Activated CD8-positive, alpha-beta T cell treated with anti-CD3 and anti-CD28 coated beads for 36 hours (primary cell): ENCODE data around the gene LRRC56. TPM values are rescaled to one million over a fixed set of nuclear protein-coding genes. Genes with fewer than 3 reads are reported as not detected.

Experiments
- ATAC-seq: fragments of 200-7000 bp; cut with Tn5 transposase; one replicate; pipeline ENCODE4 v1.10.0; 2021; ENCODE audit warnings: mild to moderate bottlenecking, moderate library complexity
- CTCF ChIA-PET: fragments of 350-600 bp; sonication (Branson Sonifier 250); formaldehyde crosslinking; loops from one replicate; lab custom pipeline; 2021; ENCODE audit warnings: antibody characterized with exemption; lab: Charles Lee
- POLR2A ChIA-PET: fragments of 350-600 bp; sonication (Branson Sonifier 250); formaldehyde crosslinking; loops from one replicate; lab custom pipeline; 2021; ENCODE audit warnings: antibody characterized with exemption; lab: Charles Lee
- DNase-seq: peaks from one replicate; pipeline ENCODE4 v3.0.0-alpha.2; 2020
- H3K27ac Mint-ChIP-seq: one replicate; pipeline ENCODE4 v1.8.0; 2021; ENCODE audit warnings: mild to moderate bottlenecking, mixed read lengths
- H3K27me3 Mint-ChIP-seq: one replicate; pipeline ENCODE4 v1.8.0; 2021; ENCODE audit warnings: mixed read lengths
- H3K36me3 Mint-ChIP-seq: one replicate; pipeline ENCODE4 v1.8.0; 2021; ENCODE audit warnings: low read depth, mixed read lengths
- H3K4me1 Mint-ChIP-seq: one replicate; pipeline ENCODE4 v1.8.0; 2021; ENCODE audit warnings: low read depth, mixed read lengths
- H3K4me3 Mint-ChIP-seq: one replicate; pipeline ENCODE4 v1.8.0; 2021; ENCODE audit warnings: mild to moderate bottlenecking, moderate library complexity, mixed read lengths
- H3K9me3 Mint-ChIP-seq: one replicate; pipeline ENCODE4 v1.8.0; 2021; ENCODE audit warnings: mixed read lengths
- intact Hi-C: fragments of 100-400 bp; cut with micrococcal nuclease; formaldehyde crosslinking; loops from one replicate; pipeline ENCODE4 v1.10.0; 2022
- total RNA-seq, 2 experiments: library from RNA; stranded (reverse); gene quantifications; one replicate each; pipeline ENCODE4 v1.2.3, GENCODE V29; 2021
- TF ChIP-seq, protein P1 (sequence below): fragments of 200-600 bp; IDR thresholded peaks from one replicate; pipeline ENCODE4 v1.8.0; 2022; ENCODE audit warnings: antibody characterized with exemption, mild to moderate bottlenecking

LRRC56 gene, protein sequence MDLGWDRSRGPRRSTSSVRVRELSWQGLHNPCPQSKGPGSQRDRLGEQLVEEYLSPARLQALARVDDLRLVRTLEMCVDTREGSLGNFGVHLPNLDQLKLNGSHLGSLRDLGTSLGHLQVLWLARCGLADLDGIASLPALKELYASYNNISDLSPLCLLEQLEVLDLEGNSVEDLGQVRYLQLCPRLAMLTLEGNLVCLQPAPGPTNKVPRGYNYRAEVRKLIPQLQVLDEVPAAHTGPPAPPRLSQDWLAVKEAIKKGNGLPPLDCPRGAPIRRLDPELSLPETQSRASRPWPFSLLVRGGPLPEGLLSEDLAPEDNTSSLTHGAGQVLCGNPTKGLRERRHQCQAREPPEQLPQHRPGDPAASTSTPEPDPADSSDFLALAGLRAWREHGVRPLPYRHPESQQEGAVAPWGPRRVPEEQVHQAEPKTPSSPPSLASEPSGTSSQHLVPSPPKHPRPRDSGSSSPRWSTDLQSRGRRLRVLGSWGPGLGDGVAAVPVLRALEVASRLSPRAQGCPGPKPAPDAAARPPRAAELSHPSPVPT
- under 1 TPM; 0.67 to 0.99 TPM for total RNA-seq

DNA sequence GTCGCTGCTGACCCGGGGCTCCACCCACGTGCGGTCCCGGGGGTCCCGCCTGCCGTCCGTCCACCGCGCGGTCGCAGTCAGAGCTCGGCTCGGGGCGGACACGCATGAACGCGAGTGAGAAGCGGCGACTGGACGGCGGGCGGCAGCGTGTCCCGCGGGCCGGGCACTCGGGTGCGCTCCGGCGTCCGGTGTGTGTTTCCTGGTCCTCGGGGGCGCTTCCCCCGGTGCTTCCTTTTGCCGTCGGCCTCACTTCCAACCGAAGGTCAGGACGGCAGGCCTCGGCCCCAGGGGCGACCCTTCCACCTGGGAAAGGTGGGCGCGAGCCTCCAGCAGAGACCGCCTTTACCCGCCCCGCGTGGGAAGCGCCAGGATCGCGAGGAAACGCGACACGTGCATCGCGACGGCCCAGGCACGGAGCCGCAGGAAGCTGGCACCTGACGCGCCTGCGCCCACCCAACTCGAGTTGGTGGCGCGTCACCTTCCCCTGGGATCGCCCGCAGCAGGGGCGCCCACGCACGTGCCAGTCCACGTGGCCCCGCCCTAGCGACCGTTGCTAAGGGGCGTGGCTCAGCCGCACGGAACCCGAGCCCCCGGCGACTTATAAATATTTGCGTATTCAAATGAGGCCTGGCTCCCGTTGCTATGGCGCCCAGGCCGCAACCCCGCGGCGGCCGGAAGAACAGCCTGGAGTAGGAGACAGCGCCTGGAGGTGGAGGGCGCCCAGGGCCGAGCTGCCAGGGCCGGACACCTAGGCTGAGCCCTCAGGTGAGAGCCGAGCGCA is at the start of gene LRRC56:
Gene LRRC56 (plus strand): TSS at position 687 of the 781 bp plus-strand sequence. CDS start 3,158 bp downstream, outside the sequence.
- Mint-ChIP-seq H3K27me3 (no peaks in the 10 kb centered on the region), H3K4me3 (peak within 1 kb of the TSS; percentile 90), H3K9me3 (no peaks in the 10 kb centered on the region), H3K4me1 (peaks cover 4% of the 10 kb centered on the region), H3K27ac (peak within 1 kb of the TSS; percentile 91), H3K36me3 (no peaks in the 10 kb centered on the region)
- intact Hi-C loops: no loop called here
- CTCF ChIA-PET: interaction anchor here (1.5 to 5.6 kb wide), 3 partner anchors 18 to 159 kb away, joined by 4 to 29 read pairs (median 12); partner anchors contain the start of gene TMEM80
- TF ChIP-seq, protein P1, sequence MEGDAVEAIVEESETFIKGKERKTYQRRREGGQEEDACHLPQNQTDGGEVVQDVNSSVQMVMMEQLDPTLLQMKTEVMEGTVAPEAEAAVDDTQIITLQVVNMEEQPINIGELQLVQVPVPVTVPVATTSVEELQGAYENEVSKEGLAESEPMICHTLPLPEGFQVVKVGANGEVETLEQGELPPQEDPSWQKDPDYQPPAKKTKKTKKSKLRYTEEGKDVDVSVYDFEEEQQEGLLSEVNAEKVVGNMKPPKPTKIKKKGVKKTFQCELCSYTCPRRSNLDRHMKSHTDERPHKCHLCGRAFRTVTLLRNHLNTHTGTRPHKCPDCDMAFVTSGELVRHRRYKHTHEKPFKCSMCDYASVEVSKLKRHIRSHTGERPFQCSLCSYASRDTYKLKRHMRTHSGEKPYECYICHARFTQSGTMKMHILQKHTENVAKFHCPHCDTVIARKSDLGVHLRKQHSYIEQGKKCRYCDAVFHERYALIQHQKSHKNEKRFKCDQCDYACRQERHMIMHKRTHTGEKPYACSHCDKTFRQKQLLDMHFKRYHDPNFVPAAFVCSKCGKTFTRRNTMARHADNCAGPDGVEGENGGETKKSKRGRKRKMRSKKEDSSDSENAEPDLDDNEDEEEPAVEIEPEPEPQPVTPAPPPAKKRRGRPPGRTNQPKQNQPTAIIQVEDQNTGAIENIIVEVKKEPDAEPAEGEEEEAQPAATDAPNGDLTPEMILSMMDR: no peak
- POLR2A ChIA-PET: interaction anchor here (0.6 to 2.4 kb wide), 10 partner anchors 10 to 89 kb away, joined by 3 to 10 read pairs (median 4); no protein-coding TSS in a partner anchor
- ATAC-seq: peak; percentile 32
- DNase-seq: peak; percentile 93

DNA sequence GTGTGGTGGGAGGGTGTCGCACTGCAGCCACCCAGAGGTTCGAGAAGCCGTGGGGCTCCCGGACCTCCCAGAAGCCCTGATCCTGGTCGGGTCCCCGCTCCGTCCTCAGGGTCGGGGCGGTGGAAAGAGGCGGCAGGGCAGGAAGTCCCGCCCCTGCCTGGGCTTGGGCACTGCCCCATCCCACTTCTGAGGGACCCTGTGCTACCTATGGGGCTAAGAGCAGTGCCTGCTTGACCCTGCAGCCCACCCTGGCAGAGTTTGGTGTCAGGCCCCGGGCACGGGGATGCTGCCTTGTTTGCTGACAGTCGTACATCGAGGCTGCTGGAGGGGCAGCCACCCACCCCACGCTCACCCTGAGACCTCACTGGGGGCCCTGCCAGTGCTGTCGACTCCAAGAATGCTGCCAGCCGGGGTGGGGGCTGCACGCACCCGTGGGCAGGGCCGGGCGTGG is 49.7 kb upstream of the LRRC56 start:
- H3K36me3 Mint-ChIP-seq: peaks cover 5% of the 10 kb centered on the region
- DNase-seq: no peak
- H3K27me3 Mint-ChIP-seq: no peaks in the 10 kb centered on the region

DNA sequence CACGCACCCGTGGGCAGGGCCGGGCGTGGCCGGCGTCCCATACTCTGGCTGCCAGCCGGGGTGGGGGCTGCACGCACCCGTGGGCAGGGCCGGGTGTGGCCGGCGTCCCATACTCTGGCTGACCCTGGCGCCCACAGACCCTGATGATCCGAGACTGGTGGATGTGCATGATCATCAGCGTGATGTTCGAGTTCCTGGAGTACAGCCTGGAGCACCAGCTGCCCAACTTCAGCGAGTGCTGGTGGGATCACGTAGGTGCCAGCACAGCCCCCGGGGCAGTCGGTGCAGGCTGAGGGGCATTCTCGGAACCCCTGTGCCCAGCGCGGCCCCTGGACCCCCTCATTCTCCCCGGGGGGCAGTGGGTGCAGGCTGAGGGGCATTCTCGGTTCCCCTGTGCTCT is 49.3 kb upstream of the LRRC56 start:
- H3K27ac Mint-ChIP-seq: no peak overlapping the region
- H3K9me3 Mint-ChIP-seq: no peaks in the 10 kb centered on the region

More for the DNA sequence above, 49.7 kb upstream of the LRRC56 start:
- ATAC-seq: no peak
- H3K9me3 Mint-ChIP-seq: no peaks in the 10 kb centered on the region
- intact Hi-C loops: no loop called here
- no peak overlapping the region for H3K27ac Mint-ChIP-seq
- ChIA-PET CTCF (no interaction called here), POLR2A (no interaction called here)
- TF ChIP-seq, protein P1: no peak
- H3K4me1 Mint-ChIP-seq: no peaks in the 10 kb centered on the region
- no peak overlapping the region for H3K4me3 Mint-ChIP-seq

DNA sequence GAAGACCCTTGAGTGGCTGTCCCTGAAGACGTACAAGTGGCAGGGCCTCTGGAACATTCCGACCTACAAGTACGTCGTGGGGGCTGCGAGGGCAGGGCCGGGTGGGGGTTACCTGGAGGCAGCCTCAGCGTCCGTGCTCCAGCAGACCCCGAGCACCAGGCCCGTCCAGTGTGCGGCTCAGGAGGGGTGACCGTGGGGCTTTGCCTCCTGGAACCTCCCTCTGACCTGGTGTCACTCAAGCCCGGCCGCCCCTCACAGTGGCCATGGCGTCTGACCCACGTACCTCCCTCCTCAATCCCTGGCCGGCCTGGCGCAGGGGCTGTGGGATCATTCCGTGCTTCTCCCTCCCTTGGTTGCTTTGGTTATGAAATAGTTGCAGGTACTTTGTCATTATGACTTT is 48.7 kb upstream of the LRRC56 start:
- Mint-ChIP-seq H3K27ac (no peak overlapping the region), H3K36me3 (peaks cover 5% of the 10 kb centered on the region), H3K9me3 (no peaks in the 10 kb centered on the region), H3K4me1 (no peaks in the 10 kb centered on the region), H3K27me3 (no peaks in the 10 kb centered on the region), H3K4me3 (no peak overlapping the region)
- ChIA-PET POLR2A (no interaction called here), CTCF (no interaction called here)
- TF ChIP-seq, protein P1: no peak
- intact Hi-C loops: no loop called here
- DNase-seq (no peak), ATAC-seq (no peak)

More for the DNA sequence above, 49.3 kb upstream of the LRRC56 start:
- intact Hi-C loops: no loop called here
- TF ChIP-seq, protein P1: no peak
- no peaks in the 10 kb centered on the region for H3K27me3 Mint-ChIP-seq
- ATAC-seq: no peak
- CTCF ChIA-PET: no interaction called here
- no peak overlapping the region for H3K4me3 Mint-ChIP-seq
- no peaks in the 10 kb centered on the region for H3K4me1 Mint-ChIP-seq
- peaks cover 5% of the 10 kb centered on the region for H3K36me3 Mint-ChIP-seq
- POLR2A ChIA-PET: no interaction called here
- DNase-seq: no peak
